ENCODE data around the gene KRT20.
"Not testable (repeated sequence)": the region's sequence is repeated elsewhere in the genome, so short reads cannot be mapped to it uniquely, and the experiment has no call there.

The KRT20 gene

DNA sequence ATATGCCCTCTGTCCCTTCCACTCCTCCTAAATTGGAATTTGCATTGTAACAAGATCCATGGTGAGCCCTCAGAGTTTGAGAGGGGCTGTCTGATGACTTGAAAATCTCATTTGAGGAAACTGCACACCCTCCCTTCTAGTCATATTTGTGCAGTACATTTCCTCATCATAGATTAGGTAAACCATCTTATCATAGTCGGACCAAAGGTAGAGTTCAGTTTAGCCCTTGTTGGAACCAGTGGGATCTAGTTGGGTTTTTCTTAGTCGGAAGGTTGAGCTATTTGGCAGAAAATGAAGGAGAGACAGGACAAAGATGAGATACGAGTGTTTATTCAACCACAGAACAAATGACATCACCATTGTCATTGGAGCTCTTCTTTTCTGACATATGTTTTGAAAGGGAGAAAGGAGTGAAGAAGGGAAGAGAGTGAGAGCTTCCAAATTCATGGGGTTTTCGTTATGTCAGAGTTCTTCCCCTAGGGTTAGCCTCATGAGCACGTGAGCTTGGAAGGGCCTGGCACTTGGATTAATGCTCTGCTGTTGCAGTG lies 15.8 kb upstream of the KRT20 start:
- DNase-seq (ENCODE audit: low spot score): no peak

- no peak for DNase-seq (ENCODE audit: low spot score)
These were observed 11.9 kb upstream of the KRT20 start for GRCh38 chr17:40896916-40897455.

DNA sequence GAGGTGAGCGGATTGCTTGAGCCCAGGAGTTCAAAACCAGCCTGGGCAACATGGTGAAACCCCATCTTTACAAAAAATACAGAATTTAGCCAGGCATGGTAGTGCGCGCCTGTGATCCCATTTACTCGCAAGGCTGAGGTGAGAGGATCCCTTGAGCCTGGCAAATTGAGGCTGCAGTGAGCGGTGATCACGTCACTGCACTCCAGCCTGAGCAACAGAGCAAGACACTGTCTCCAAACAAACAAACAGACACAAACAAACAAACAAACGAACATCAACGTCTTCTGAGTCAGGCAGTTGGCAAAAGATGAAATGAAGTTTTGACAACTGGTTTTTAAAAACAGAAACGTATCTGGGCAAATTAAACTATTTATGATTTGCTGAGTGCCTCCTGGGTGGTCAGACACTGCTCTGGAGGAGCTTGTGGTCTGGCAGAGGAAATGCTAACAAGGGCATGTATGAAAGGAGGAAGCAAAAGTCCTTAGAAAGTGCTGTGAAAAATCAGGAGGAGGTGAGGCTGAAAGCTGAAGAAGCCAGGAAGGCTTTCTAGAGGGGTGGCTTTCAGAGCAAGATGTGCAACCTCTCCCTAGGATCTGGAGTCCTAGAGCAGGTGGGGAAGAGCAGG lies 10.2 kb upstream of the KRT20 start:
- no peak for DNase-seq (ENCODE audit: low spot score)

GRCh38 chr17:40888196-40888720 lies 3.2 kb upstream of the KRT20 start:
- DNase-seq (ENCODE audit: low spot score): no peak

- no peak for DNase-seq (ENCODE audit: low spot score)
These were observed 1.0 kb upstream of the KRT20 start for GRCh38 chr17:40886090-40886489.

- DNase-seq (ENCODE audit: low spot score): no peak
These were observed 1.3 kb downstream of the KRT20 start for GRCh38 chr17:40883626-40884334.

GRCh38 chr17:40883031-40883430 lies 2.0 kb downstream of the KRT20 start:
- DNase-seq (ENCODE audit: low spot score): no peak

- no peak for DNase-seq (ENCODE audit: low spot score)
These were observed 6.0 kb downstream of the KRT20 start for GRCh38 chr17:40879026-40879425.

GRCh38 chr17:40878044-40878443 lies 7.0 kb downstream of the KRT20 start:
- no peak for DNase-seq (ENCODE audit: low spot score)

DNA sequence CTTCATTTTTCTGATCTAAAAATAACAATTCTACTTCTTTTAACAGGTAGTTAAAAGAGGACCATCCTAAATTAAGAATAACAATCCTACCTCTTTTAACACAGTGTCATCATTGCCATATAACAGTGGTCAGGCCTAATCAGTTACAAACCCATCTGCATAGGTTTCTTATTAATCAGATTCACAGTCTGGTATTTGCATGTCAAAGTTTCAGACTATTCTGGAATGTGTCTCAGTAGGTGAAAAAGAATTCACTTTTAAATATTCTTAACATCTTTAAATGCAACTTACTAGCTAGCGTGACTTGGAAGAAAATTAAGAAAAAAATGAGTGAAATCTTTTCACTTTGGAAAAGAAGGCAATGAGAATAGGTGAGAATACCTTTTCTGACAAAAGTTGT lies 11.2 kb downstream of the KRT20 start:
- DNase-seq (ENCODE audit: low spot score): no peak

DNA sequence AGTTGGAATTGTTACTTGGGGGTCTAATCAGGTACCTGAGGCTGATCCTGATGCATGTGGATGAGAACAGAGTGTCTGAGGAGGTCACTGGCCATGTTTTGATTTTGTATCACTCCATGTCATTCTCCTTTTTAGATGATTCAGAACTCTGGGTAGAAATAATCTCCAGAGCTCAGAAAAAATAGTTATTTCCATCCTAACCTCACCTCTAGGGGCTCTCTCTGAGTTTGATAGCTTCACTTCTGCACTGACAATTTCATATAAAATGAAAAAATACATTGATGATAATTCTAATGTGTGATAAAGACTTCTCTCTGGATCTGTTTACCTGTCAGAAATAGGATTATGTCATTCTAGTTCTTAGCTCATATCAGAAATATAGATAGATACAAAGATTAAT lies 11.8 kb downstream of the KRT20 start:
- DNase-seq (ENCODE audit: low spot score): no peak

GRCh38 chr17:40872416-40872815 lies 12.6 kb downstream of the KRT20 start:
- no peak for DNase-seq (ENCODE audit: low spot score)

DNA sequence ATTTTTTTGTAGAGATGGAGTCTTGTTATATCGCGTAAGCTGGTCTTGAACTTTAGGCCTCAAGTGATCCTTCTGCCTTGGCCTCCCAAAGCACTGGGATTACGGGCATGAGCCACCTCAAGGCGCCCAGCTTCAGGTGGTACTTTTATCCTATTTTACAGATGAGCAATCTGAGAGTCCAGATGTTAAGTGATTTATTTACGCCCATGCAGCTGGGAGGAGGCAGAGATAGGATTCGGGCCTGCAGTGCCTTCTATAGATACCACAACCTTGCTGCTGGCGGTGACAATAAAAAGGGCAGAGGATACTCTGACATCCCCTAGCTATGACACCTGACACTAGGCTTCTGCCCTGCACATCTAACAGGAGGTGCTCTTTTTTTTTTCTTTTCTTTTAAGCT lies 13.7 kb downstream of the KRT20 start:
- DNase-seq (ENCODE audit: low spot score): no peak

GRCh38 chr17:40870136-40870535 lies 14.9 kb downstream of the KRT20 start:
- no peak for DNase-seq (ENCODE audit: low spot score)

DNA sequence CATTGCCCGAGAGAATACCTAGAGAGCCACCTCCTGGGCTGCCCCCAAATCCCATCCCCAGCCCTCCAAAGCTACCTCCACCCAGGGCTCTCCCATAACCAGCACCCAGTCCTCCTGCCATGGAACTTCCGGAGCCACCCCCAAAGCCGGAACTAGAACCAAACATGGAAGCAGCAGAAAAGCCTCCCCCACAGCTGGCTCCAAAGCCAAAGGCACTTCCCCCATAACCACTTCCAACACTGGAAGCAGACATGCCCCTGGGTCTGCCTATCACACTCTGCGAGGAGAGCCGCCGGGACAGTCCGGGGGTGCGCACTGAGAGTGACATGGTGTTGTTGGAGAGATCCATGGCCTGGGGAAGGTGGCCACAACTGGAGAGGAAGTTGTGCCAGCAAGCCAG lies 18.2 kb downstream of the KRT20 start, which contains the start of gene KRT12:
Gene KRT12 (minus strand): TSS at position 386 of the 400 bp plus-strand sequence. CDS start 37 bp downstream, at position 349.
- no peak for DNase-seq (ENCODE audit: low spot score)

DNA sequence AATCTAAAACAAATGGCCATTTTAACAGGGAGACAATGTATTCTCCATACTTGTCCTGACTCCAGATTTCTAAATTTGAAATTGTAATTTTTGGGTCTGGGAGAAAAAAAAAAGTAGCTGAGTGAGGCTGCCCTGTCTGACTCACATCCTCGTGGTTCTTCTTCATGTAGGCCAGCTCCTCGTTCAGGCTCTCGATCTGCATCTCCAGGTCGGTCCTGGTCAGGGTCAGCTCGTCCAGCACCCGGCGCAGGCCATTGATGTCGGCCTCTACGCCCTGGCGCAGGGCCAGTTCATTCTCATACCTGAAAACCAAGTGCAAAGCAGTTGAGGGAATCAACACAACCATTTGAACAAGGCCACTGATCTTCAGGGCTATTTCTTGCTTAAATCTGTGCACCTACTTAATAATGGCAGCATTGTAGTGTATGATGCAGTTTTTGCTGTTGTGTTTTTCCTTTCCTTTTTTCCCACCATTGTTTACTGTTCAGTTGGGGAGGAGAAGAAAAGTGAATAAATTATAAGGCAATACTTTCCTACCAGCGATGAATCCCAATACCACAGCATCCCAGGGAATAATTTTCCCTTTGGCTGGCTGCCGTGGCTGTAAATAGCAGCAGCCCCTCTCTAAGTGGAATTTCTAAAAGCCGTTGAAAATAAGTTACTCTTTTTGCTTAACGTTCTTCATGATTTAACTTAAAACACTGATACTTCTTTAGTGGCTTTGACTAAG lies 20.2 kb downstream of the KRT20 start:
- DNase-seq (ENCODE audit: low spot score): no peak

GRCh38 chr17:40862985-40863733 lies 21.9 kb downstream of the KRT20 start:
- no peak for DNase-seq (ENCODE audit: low spot score)

DNA sequence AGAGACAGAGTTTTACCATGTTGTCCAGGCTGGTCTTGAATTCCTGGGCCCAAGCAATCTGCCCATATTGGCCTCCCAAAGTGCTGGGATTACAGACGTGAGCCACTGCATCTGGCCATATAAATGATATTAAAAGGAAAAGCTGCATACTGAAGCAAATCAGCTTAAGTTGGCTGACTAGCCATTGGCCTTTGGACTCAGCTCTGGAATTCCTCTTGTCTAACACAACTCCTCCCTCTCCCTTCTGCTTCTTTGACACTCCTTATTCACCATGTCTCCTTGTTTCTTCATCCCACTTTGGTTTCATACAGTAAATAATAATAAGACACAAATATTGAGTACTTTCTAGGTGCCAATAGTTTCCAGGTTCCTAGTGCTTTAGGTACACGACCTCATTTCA lies 25.5 kb downstream of the KRT20 start:
- DNase-seq (ENCODE audit: low spot score): no peak

DNA sequence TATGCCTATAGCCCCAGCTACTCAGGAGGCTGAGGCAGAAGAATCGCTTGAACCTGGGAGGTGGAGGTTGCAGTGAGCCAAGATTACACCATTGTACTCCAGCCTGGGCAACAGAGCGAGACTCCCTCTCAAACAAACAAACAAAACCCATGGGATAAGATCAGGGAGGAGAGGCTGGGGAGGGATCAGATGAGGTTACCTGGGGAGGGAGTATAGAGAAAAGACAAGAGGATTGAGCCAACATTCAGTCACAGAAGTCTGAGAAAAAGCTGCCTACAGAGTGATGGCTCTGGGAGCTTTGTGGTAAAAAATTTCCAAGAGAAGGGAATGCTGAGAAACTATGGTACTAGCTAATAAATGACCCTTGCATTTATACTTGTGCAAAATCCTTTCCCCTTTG lies 26.4 kb downstream of the KRT20 start:
- not testable (repeated sequence) for DNase-seq (ENCODE audit: low spot score)

DNA sequence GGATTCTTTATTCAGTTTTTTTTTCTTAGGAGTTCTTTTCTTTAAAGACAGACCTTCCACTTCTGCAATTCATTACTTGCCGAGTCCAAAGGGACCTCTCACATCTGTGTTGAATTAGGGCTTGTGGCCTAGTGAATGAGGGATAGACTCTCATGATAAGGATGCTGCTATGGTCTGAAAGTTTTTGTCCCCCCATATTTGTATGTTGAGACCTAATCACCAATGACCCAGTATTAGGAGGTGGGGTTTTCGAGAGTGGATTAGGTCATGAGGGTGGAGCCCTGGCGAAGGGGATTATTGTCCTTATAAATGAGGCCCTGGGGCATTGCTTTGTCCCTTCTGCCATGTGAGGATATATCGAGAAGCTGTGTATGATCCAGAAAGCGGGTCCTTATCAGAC lies 27.5 kb downstream of the KRT20 start:
- DNase-seq (ENCODE audit: low spot score): peak; percentile 1

DNA sequence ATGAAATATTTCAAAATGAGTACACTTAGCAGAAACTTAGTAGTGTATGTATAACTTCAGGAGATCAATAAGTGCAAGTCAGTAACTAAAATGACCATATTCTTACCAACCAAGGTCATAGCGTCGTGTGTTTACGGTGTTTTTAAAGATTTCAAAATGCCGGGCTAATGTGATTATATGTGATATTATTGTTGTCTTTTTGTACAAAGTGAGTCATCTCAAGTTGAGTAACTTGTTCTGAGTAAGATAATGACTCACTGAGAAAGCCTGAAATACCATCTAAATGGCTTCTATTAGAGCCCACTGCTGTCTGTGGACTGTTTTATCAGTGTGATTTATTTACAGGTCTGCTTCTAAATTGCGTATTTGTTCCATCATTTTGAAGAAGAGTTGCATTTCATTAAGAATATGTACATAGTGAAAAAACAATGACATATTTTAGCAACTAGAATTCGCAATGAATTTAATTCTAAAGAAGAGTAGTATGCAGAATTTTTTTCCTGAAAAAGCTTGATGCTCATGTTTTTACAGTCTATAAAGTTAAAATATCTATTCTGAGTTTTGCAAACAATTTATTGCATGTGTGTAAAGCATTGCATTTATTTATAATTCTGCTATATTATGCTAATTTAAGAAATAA lies 30.7 kb downstream of the KRT20 start:
- no peak for DNase-seq (ENCODE audit: low spot score)
